Measurements from ENCODE around the gene MNT.

Gene MNT

DNA sequence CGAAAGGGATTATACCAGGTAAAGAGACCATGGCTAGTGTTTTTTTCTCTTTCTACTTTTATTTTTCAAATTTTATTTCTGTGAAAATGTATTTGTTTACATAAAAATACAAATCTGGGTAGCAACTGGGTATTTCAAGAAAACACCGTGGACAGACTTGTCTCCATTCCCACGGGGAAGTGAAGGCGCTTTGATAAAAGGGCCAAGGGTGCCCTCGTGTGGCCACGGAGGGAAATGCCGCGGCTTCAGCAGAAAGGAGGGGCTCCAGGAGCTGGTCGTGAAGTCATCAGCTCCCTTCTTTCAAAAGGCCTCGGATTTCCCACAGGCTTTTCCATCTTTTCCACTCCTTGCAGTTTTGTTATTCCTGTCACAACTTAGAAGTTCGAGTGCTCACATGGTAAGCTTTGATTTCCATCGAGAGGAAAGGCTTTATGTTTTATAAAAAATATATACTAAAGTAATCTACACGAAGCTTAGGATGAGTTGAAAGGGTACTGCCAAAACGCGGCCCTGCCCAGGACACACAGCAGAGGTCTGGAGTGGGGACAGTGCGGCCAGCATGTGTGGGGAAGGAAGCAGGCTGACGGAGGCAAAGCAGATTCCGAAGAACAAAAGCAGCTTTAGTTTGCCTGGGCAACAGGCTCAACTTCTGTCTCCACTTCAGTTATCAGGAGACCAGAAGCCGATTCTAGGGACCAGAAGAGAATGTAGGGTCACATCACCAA is 15.3 kb upstream of the MNT start:
- DNase-seq (ENCODE audit: low read depth): peak; percentile 79

DNA sequence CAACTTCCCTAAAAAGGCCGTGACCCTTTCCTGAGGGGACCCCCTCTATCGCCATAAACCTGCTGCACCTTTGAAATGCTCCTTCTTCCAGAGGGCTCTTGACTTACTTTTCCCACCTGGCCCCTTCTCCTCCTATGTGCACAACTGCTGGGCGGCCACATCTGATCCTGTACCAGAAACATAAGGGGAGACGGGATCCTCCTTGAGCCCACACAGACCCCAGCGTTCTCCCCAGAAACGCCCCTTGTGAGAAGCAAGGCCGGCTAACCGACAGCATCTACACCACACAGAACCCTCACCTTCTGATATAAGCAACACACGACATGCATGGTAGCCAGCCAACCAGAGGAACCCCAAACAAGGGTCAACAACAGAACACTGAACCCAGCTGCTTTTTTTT is 14.2 kb upstream of the MNT start:
- DNase-seq (ENCODE audit: low read depth): no peak

DNA sequence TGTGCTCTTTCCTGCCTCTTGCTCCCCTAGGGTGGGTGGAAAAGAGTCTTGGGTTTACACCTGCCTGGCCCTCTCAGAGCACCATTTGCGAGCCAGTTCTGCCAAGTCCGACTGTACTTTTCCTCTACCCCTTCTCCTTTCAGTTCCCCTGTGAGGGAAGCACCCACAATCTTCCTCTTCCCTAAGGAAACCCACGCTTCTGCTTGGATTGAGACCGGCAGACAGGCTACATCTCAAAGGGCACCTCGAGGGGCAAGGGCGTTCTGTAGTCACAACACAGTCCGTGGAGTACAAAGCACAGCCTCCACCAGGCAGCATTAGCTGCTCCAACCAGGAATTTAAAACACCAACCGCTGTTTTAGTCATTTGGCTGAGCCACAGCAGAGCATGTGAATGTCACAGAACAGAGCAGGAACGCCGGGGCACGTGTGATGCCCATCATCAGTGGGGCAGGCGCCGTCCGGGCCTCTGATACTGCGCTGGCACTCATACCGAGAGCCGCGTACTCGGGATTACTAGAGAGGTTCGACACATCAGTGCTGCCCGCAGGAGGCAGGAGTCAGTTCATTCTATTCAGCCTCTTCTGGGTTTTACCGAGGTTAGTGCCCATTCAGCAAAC is 13.7 kb upstream of the MNT start:
- DNase-seq (ENCODE audit: low read depth): no peak

DNA sequence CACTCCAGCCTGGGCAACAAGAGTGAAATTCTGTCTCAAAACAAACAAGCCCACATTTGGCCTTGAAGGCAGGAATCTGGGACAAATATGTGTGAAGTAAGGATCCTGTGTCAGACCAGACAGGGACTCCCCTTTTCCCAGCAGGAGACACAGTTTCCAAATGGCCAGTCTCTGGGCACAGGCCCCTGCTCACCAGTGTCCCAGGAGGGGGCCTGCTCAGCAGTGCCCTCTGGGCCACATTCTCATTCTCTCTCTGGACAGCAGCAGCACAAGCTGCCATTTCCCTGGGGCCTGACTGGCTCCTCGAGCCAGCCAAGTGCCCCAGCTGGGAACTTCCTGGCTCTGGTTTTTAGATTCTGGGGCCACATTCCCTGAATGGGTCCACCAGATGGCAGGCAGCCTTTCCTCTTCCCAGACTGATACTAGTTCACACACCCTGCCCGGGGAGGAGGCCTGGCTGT is 11.7 kb upstream of the MNT start:
- DNase-seq (ENCODE audit: low read depth): no peak

DNA sequence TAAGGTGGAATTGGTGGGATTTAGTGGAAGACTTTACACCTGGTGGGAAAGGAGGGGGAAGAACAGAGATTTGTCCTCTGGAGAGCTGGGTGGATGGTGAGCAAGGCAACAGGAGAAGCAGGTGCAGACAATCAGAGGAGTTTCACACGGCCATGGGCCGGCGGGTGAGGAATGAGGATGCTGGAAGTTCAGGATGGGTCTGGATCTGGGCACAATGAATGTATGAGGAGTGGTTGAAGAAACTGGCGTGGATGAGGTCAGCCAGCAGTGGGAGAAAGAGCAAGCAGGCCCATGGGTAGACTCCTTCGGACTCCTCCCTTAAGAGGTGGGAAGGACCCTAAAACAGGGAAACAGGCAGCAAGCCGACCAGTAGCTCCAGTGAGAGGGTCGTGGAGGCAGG is 10.1 kb upstream of the MNT start:
- no peak for DNase-seq (ENCODE audit: low read depth)

DNA sequence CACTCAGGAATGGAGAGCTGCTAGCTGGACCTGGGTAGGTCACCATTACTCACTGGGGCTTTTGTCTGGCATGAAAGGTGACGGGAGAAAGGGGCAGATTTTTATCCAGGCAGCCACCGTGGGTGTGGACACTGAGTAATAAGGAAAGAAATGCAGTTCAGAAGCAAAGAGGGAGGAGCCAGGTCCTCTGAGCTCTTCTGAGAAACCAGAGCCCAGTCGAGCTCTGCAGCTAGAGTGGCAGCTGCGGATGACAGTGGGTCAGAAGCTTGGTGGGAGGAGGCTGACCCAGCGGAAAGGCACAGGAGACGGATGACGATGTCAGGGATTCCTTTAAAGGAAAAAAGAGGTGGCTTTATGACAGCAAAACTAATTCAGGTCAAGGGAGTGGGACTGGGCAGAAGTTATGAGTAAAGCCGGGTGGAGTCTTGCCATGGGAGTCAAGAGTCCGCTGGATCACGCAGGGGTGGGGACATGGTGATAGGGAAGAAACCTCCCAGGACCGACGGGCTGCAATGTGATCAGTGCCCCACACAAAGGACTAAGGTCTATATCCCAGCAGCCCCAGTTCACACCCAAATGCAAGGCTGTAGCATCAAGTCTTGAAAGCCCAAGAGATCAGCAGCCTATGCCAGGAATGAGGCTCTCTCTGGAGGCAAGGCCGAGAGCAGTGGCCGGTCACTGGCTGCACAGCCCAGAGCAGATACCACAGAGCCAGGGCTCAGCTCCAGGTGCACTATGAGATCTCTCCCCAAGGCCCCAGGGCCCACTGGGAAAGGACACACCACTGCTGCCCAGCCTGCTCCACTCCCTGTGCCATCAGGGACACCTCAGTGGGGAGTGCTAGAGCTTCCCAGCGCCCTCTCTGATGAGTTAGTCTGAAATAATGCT is 6.3 kb upstream of the MNT start:
- no peak for DNase-seq (ENCODE audit: low read depth)

DNA sequence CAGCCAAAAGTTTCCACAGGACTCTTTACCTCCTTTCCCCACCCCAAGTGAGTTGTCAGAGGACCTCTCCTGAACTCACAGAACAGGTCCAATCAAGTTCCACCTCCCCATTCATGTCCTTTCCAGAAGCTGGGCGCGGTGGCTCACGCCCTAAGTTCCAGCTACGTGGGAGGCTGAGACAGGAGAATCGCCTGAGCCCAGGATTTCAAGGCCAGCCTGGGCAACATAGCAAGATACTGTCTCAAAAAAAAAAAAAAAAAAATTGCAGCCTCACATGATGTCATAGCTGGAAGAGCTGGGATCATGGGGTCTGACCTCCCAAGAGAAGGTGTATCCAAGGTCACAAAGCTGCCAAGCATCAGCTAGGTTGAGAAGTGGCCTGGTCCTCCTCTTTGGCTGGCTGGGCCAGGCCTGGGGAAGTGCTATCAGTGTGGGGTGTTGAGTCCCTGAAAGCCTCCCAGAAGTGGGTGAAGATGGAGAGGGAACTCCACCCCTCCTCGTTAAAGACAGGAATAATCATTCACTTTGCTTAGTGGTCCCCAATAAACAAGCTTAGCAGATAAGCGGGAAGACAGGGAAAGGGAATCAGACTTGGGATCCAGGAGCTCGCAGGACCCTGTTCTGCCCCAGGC is 5.5 kb upstream of the MNT start:
- no peak for DNase-seq (ENCODE audit: low read depth)

DNA sequence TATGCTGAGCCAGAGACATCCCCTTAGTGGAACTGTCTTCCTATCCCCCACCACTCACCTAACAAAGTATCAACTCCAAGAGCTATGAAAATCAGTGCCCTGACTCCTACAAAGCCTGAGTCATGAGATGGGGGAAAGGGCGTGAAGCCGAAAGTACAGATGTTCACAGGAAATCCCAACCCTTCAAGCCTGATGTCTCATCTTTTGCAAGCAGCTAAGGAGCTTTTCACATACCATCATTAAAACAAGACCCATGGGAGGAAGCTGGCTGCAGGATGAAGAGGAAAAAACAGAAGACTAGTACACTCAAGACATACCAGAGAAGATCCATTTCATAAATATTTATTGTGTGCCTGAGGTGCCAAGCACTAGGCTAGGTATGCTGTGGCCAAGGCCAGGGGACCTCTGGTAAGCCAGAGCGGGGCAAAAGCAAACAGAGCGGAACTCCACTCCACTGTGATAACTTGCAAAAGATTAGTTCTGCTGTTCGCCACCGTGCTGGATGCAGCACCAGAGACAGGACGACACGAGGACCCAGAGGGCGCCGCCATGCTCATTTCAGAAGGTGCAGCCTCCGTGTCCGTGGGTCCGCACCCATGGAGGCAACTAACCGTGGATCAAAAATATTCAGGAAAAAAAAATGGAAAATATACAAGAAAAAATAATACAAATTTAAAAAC is 4.5 kb upstream of the MNT start:
- no peak for DNase-seq (ENCODE audit: low read depth)

DNA sequence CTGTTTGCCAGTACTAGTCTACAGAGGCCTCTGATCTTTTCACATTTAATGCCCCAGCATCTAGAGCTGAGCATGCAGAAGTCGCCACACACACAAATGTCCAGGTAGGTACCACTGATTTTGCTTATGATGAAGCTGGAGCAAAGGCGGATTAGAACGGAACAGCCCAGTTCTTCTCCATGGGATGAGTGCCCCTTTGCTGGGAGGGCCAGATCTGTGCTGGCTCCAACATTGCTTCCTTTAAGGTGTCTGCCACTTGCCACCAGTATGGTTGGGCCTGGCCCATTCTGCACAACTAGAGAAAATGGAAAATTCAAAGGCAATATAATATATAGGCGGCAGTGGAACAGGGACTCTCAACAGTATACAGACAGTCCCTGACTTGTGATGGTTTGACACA is 2.2 kb upstream of the MNT start:
- DNase-seq (ENCODE audit: low read depth): no peak

DNA sequence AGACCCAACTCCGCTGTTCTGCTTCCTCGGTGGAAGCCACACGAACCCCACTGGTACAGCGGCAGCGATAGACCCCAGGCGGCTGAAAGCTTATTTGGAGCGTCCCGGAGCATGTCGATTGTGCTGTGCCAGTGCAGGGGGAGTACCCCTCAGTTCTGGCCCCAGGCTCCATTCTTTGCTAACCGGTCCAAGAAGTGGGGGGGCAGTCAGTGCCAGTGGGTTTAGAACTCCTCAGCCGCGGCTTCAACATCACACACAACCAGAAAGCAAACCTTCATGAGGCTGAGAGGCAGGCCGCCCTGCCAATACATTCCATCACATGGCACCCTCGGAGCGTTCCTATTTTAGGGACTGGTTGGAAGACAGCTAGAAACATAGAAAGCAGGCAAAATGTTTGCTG is 1.7 kb upstream of the MNT start:
- no peak for DNase-seq (ENCODE audit: low read depth)

DNA sequence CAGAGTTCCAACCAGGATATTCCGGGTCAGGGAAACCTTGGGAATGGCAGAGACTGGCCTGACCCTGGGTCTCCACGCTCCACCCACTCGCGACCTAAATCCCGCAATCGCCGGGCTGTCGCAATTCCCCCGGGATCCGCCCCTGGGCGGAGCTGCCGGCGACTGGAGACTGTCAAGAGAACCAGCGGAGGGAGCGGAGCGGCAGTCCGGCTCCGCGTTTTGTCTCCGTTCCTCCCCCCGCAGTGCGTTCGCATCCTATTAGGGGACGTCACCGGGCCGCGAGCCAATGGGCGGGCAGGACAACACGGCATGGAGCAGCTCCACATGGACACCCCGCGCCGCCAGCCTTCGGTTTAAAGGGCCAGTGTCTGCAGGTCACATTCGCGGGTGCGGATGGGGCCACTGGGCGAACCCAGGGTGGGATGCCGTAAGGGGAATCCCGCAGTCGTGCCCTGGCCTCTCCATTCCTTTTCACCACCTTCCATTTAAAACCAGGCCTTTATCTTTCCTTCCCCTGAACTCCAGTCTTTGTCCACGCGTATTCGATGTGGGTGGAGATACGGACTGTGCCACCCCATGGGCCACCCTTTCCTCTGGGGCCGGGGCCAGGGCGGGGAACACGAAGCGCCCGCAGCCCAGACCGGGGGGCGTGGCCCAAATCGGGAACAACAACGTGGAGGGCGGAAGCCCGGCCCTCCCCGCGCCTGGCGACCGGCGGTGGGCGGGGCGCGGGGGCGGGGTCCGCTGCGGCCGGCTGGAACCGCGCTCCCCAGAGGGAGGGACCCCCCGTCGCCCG is 764 bp upstream of the MNT start:
- DNase-seq (ENCODE audit: low read depth): peak; percentile 99

DNA sequence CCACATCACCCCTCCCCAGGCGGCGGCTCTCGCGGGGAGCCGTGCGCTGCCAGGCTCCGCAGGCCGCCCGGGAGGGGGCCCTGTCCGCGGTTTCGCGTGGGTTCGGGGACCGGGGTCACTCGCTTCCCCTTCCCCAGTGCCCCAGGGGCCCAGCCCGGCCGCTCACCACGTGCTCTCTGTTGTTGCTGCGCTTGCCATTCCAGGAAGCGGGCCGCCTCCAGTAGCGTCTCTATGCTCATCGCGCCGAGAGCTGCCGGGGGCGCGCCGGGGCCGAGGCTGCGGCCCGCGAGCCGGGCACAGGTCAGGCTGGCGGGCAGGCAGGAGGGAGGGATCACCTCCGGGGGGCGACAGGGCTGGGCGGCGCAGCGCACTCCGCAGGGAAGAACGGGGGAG is 390 bp downstream of the MNT start:
- DNase-seq (ENCODE audit: low read depth): peak; percentile 43

DNA sequence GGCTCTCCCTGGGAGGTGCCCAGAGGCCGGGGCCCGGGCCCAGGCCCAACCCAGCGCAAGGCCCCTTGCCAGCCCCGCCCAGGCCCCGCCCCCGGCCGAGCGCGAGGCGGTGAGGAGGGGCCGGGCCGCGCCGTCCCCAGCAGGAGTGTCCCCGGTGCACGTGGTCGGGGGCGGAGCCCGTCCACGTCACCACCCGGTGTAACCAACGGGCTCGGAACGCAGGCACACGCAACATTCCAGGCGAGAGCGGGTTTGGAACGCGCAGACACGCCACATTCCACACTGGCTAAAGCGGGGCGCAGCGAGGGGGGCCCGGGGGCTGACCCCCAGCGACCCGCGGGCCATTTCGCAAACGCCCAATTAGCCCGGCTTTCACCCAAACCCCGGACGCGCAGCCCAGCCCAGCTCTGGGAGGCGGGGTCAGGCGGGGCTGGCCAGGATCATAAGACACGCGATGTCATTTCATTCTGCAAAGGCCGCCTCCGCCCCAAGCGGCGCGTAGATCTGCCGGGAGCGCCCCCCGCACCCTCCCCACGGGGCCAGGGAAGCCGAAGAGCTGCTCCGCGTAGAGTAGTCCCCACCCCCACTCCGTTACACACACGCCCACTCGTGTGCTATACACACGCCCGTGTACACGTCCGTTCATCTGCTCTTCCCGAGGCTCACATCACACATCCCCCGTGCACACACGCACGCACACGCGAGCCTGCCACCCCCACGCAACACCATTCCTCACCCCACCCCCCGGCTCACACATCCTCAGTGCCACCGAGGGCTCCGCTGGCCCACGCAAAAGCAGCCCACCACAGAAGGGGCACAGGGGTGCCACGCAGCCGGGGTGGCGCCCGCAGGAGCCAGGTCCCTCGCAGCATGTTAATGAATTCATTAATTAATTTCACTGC is 1.0 kb downstream of the MNT start:
- peak; percentile 88 for DNase-seq (ENCODE audit: low read depth)

DNA sequence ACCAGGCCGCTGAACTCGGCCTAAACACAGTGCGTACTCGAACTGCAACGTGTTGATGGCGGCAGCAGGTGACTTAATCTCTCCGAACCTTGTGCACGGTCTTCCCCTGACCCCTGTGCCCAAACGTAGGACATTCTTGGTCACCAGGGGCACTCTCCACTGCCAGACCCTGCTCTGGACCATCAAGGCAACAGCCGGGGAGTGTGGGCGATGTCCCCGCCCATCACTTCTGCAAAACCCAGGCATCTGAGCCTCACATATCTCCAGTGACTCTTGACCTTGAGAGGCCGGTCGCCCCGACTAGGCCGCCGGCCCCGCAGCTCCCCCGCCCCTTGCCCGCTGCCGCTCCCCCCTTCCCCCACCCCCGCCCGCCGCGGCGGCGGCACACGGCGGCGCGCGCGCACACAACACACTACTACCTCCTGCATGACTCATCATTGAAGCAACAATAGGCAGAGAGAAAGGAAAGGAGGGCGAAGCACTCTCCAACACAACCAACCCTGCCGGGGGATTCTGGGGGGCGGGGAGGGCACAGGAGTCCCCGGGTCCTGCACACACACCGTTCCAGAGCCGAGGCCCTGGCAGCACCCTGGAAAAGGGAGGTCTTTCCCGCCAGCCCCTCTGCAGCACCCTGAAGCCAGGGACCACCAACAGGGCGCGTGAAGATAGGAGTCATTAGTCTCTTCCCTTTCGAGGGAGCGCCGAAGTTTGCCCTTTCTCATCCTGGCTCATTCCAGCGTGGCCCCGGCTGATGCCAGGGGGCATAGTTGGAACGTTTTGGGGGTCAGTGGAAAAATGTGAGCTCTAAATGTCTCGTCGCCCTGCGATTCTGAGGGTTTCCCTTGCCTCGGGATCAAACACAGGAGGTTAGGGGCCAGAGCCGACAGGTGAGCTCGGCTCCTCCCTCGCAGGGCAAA is 1.9 kb downstream of the MNT start:
- DNase-seq (ENCODE audit: low read depth): peak; percentile 58

DNA sequence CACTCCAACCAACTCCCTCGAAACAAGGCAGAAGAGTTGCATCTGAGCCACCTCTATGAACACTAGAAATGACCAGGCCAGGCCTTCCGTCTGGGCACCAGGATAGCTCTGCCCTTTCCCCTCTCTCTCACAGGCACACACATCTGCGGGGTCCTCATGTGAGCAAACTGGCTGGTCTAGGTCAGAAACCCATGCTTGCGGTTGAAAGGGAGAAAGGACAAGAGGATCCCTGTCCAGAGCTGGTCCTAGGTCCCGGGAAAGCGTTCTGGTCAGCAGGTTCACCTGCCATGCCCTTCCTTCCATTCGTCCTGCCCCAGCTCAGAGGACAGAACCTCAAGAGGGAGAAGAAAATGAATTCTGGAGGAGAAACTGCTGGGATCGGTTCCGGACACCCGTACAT is 2.7 kb downstream of the MNT start:
- DNase-seq (ENCODE audit: low read depth): no peak

DNA sequence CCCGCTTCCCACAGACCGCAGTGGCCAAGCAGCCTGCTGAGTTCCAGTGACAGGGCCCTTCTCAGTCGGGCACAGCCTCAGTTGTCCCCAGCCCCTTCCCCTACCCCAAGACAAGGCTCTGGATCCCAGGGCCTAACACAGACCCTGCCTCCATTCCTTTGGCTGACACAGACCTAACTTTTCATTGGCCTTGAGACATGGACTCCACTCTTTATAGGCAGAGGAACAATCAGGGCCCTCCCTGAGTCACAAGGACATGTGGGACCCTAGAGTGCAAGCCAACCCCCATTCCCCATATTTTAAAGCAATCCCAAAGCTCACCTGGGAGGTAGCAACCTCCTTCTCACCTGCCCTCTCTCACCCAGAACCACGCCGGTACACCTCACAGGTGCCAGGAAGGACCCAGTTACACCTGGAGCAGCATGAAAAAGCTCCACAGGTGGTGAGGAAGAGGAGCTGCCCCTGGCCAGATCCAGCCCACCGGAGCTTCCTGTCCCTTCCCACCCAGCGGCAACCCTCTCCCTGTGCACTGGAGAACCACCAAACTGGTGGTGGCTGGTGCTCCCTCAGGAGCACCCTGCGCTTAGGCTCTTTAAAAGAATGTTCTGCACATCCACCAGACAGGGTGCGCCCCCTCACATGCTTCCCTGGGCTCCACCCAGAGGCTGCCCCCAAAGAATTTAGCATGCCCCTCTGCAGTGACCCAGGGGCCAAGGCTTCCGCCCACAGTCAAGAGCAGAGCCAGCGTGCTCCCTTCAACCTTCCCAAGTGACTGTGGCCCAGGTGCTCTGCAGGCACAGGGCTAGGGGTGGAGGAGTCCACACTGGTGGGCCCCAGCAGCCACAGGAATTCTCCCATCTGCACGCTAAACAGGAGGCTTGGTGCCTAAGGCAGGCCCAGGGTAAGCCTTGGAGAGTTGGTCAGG is 3.4 kb downstream of the MNT start:
- DNase-seq (ENCODE audit: low read depth): no peak

DNA sequence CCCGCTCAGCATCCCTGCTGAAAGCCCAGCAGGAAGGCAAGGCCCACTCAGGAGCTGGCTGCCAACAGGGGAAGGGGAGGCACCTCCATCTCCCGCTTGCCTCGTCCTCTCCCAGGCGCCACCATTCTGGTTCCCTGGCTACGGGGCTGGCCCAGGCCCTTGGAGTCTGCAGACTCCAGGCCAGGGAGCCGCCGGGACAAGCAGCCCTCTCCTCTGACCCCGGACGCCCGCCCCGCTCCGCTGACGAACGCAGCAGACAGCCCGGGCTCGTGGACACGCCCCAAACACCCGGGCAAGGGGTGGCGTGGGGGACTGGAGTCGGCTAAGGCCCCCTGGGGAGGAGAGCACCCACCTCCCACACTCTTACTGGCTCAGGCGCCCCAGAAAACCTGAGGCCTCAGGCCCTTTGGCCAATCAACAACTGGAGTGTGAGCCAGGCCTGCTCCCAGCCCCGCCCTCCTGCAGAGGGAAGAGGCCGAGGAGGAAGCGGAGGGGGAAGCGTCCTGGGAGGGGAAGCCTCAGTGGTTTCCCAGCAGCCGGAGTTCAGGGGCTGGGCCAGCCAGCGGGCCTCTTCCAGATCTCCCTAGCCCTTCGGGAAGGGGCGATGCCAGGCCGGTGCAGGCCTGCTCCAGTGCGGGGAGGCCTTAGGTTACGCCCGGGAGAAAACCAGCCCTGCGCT is 4.2 kb downstream of the MNT start:
- no peak for DNase-seq (ENCODE audit: low read depth)

All from T follicular helper cell (primary cell).